PC-3 (cell line): ENCODE measurements around the gene TCERG1L. TPM values are rescaled to one million over a fixed set of nuclear protein-coding genes. Genes with fewer than 3 reads are reported as not detected.

ENCODE experiments used
- ATAC-seq: fragments of 200-7000 bp; cut with Tn5 transposase; 2 replicates; pipeline ENCODE4 v1.9.1; 2020; ENCODE audit warnings: mild to moderate bottlenecking, moderate library complexity
- BruUV-seq: library from RNA; stranded (reverse); fragments of 400-500 nt; replicated peaks from 2 replicates; lab custom pipeline; 2021; lab: Mats Ljungman, UMichigan
- CTCF ChIA-PET: fragments of 300-600 bp; sonication (Branson Sonifier 250); formaldehyde crosslinking; loops from one replicate; lab custom pipeline; 2022; ENCODE audit warnings: antibody characterized with exemption; lab: Charles Lee
- POLR2A ChIA-PET: fragments of 300-600 bp; sonication (Branson Sonifier 250); formaldehyde crosslinking; loops from one replicate; lab custom pipeline; 2022; ENCODE audit warnings: antibody characterized with exemption; ENCODE audit not compliant: unreplicated experiment; lab: Charles Lee
- DNase-seq: peaks from one replicate; pipeline ENCODE4 v3.0.0-alpha.2; 2015
- H2AFZ ChIP-seq: fragments of 300-600 bp; sonication (generic); 2 replicates; pipeline ENCODE4 v1.6.0; 2016; ENCODE audit warnings: antibody characterized with exemption, low read length
- H3F3A ChIP-seq: fragments of 300-600 bp; sonication (generic); one replicate; pipeline ENCODE4 v1.6.0; 2017; ENCODE audit warnings: antibody characterized with exemption, low read length, control low read depth, mild to moderate bottlenecking; ENCODE audit not compliant: unreplicated experiment
- H3K27ac ChIP-seq: fragments of 300-600 bp; sonication (generic); 2 replicates; pipeline ENCODE4 v1.5.1; 2016; ENCODE audit warnings: mild to moderate bottlenecking, low read length
- H3K27me3 ChIP-seq: fragments of 300-600 bp; sonication (generic); 2 replicates; pipeline ENCODE4 v1.6.1; 2016; ENCODE audit warnings: low read length, mixed read lengths
- H3K36me3 ChIP-seq: fragments of 300-600 bp; sonication (generic); 2 replicates; pipeline ENCODE4 v1.6.1; 2016; ENCODE audit warnings: low read depth, mixed run types, low read length, mixed read lengths
- H3K4me1 ChIP-seq: fragments of 300-600 bp; sonication (generic); 2 replicates; pipeline ENCODE4 v1.5.1; 2016; ENCODE audit warnings: low read length; ENCODE audit not compliant: insufficient read depth
- H3K4me2 ChIP-seq: fragments of 300-600 bp; sonication (generic); 2 replicates; pipeline ENCODE4 v1.6.0; 2016; ENCODE audit warnings: low read length
- H3K4me3 ChIP-seq: fragments of 300-600 bp; sonication (generic); 2 replicates; pipeline ENCODE4 v1.5.1; 2016; ENCODE audit warnings: mild to moderate bottlenecking, low read length, mixed read lengths
- H3K79me2 ChIP-seq: fragments of 300-600 bp; sonication (generic); 2 replicates; pipeline ENCODE4 v1.6.1; 2017; ENCODE audit warnings: low read length, mixed read lengths
- H3K9ac ChIP-seq: fragments of 300-600 bp; sonication (generic); 2 replicates; pipeline ENCODE4 v1.6.0; 2016; ENCODE audit warnings: mild to moderate bottlenecking, low read length
- H3K9me2 ChIP-seq: fragments of 300-600 bp; sonication (generic); replicated peaks from 2 replicates; pipeline ENCODE4 v1.6.1; 2016; ENCODE audit warnings: mixed run types, low read length, mixed read lengths
- H3K9me3 ChIP-seq: fragments of 300-600 bp; sonication (generic); 2 replicates; pipeline ENCODE4 v1.6.1; 2016; ENCODE audit warnings: low read length, mixed read lengths
- H4K20me1 ChIP-seq: fragments of 300-600 bp; sonication (generic); 2 replicates; pipeline ENCODE4 v1.6.1; 2016; ENCODE audit warnings: low read length, mixed read lengths
- CTCF ChIP-seq: fragments of 300-600 bp; sonication (generic); conservative IDR thresholded peaks from 2 replicates; pipeline ENCODE4 v1.5.1; 2017; ENCODE audit warnings: antibody characterized with exemption, low read depth, mild to moderate bottlenecking, low read length
- EZH2 ChIP-seq: fragments of 300-600 bp; sonication (generic); IDR thresholded peaks from one replicate; pipeline ENCODE4 v1.6.1; 2017; ENCODE audit warnings: antibody characterized with exemption, mild to moderate bottlenecking, low read length; ENCODE audit not compliant: unreplicated experiment
- EZH2phosphoT487 ChIP-seq: fragments of 300-600 bp; sonication (generic); IDR thresholded peaks from 2 replicates; pipeline ENCODE4 v1.6.1; 2018; ENCODE audit warnings: mild to moderate bottlenecking, antibody characterized with exemption, low read length, borderline replicate concordance
- intact Hi-C: fragments of 100-400 bp; cut with micrococcal nuclease; formaldehyde crosslinking; loops from 2 replicates; pipeline ENCODE4 v1.9.0; 2023
- total RNA-seq: library from RNA; depleted of rRNA; stranded (reverse); fragments of >200 nt; gene quantifications from 2 replicates; pipeline ENCODE4 v1.2.3, GENCODE V29; 2014

TCERG1L gene
- total RNA-seq, 1 experiment from 2014 or later = not detected

GRCh38 chr10:131055437-131055836 is 256.1 kb downstream of the TCERG1L start:
- Histone ChIP-seq H3K79me2 (no peaks in the 10 kb centered on the region), H3K27ac (no peak overlapping the region), H3F3A (no peaks in the 10 kb centered on the region), H3K9me3 (no peaks in the 10 kb centered on the region), H4K20me1 (no peaks in the 10 kb centered on the region), H3K36me3 (no peaks in the 10 kb centered on the region), H3K4me2 (no peak overlapping the region), H3K4me1 (no peaks in the 10 kb centered on the region), H3K9me2 (no peaks in the 10 kb centered on the region), H2AFZ (no peak overlapping the region), H3K9ac (no peak overlapping the region), H3K4me3 (no peak overlapping the region), H3K27me3 (no peaks in the 10 kb centered on the region)
- BruUV-seq = no TSS peak
- intact Hi-C loops = no loop called here
- CTCF ChIA-PET = no interaction called here
- ATAC-seq = no peak
- DNase-seq = no peak
- POLR2A ChIA-PET = no interaction called here
- TF ChIP-seq EZH2 = no peak

GRCh38 chr10:131053192-131053591 is 258.3 kb downstream of the TCERG1L start:
- BruUV-seq = no TSS peak
- intact Hi-C loops = no loop called here
- H3K27me3 ChIP-seq = no peaks in the 10 kb centered on the region
- H3F3A ChIP-seq = no peaks in the 10 kb centered on the region
- H3K36me3 ChIP-seq = no peaks in the 10 kb centered on the region
- ATAC-seq (no peak), DNase-seq (no peak)
- CTCF ChIA-PET = no interaction called here
- H3K79me2 ChIP-seq = no peaks in the 10 kb centered on the region
- H4K20me1 ChIP-seq = no peaks in the 10 kb centered on the region
- H3K4me1 ChIP-seq = no peaks in the 10 kb centered on the region
- POLR2A ChIA-PET = no interaction called here
- no peak overlapping the region for H3K4me3 ChIP-seq
- H3K27ac ChIP-seq = no peak overlapping the region
- TF ChIP-seq CTCF (no peak), EZH2phosphoT487 (no peak)
- H3K4me2 ChIP-seq = no peak overlapping the region
- no peak overlapping the region for H2AFZ ChIP-seq
- H3K9ac ChIP-seq = no peak overlapping the region
- H3K9me2 ChIP-seq = no peaks in the 10 kb centered on the region
- H3K9me3 ChIP-seq = no peaks in the 10 kb centered on the region

GRCh38 chr10:131050162-131050766 is 261.3 kb downstream of the TCERG1L start:
- H3K27me3 ChIP-seq = no peaks in the 10 kb centered on the region
- H3K9ac ChIP-seq = no peak overlapping the region
- ChIA-PET CTCF (no interaction called here), POLR2A (interaction anchor here (0.6 kb wide), 1 partner anchor 1863 kb away, joined by 3 read pairs; no protein-coding TSS in a partner anchor)
- H3F3A ChIP-seq = no peaks in the 10 kb centered on the region
- H3K9me2 ChIP-seq = no peaks in the 10 kb centered on the region
- TF ChIP-seq EZH2phosphoT487 = no peak
- TF ChIP-seq CTCF = no peak
- TF ChIP-seq EZH2 = no peak
- BruUV-seq = no TSS peak
- H2AFZ ChIP-seq = no peak overlapping the region
- no peaks in the 10 kb centered on the region for H3K4me1 ChIP-seq
- no peak overlapping the region for H3K27ac ChIP-seq
- H4K20me1 ChIP-seq = no peaks in the 10 kb centered on the region
- DNase-seq = no peak
- ATAC-seq = no peak
- H3K4me2 ChIP-seq = no peak overlapping the region
- H3K36me3 ChIP-seq = no peaks in the 10 kb centered on the region
- no peaks in the 10 kb centered on the region for H3K9me3 ChIP-seq
- no peaks in the 10 kb centered on the region for H3K79me2 ChIP-seq
- intact Hi-C loops = no loop called here
- H3K4me3 ChIP-seq = no peak overlapping the region
